Measurements from ENCODE around the gene ARPC1B.
A peak's percentile ranks its signal among the peaks of the same experiment; 100 is the strongest.

ARPC1B gene

DNA sequence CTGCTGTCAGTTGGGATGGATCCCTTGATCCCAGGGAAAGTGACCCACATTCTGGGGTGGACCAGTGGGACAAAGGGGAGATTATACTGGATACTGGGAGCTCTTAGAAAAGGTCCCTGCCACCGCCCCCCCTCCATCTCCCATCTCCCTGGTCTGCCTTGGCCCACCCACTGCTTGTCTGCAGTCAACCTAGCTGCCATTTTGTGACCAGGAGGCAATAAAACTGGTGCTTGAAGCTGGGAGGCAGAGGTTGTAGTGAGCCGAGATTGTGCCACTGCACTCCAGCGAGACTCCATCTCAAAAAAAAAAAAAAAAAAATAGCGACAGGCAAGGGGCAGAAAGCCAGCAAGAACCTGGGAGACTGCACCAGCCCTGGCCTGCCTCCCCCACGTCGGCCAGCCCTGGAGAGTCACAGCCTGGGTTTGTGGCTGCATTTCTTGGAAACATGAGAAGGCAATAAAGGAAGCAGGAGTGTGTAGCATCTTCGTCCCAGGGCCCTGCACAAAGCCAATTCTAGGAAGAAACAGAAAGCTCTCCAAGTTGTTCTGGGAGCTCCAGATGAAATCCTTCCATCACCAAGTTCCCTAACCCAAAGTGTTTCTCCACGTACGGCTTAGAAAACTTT is 4.7 kb upstream of the ARPC1B start:
- H3K4me3 ChIP-seq (ENCODE audit: control insufficient read depth, low read depth, low read length) = no peak overlapping the region
- TF ChIP-seq, protein P1, sequence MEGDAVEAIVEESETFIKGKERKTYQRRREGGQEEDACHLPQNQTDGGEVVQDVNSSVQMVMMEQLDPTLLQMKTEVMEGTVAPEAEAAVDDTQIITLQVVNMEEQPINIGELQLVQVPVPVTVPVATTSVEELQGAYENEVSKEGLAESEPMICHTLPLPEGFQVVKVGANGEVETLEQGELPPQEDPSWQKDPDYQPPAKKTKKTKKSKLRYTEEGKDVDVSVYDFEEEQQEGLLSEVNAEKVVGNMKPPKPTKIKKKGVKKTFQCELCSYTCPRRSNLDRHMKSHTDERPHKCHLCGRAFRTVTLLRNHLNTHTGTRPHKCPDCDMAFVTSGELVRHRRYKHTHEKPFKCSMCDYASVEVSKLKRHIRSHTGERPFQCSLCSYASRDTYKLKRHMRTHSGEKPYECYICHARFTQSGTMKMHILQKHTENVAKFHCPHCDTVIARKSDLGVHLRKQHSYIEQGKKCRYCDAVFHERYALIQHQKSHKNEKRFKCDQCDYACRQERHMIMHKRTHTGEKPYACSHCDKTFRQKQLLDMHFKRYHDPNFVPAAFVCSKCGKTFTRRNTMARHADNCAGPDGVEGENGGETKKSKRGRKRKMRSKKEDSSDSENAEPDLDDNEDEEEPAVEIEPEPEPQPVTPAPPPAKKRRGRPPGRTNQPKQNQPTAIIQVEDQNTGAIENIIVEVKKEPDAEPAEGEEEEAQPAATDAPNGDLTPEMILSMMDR (IDR thresholded peaks at IDR 0.05; ENCODE audit: control insufficient read depth, insufficient read depth, low read depth, low read length, missing control alignments) = no peak
- peak; percentile 23 for DNase-seq (ENCODE audit: low read depth)

DNA sequence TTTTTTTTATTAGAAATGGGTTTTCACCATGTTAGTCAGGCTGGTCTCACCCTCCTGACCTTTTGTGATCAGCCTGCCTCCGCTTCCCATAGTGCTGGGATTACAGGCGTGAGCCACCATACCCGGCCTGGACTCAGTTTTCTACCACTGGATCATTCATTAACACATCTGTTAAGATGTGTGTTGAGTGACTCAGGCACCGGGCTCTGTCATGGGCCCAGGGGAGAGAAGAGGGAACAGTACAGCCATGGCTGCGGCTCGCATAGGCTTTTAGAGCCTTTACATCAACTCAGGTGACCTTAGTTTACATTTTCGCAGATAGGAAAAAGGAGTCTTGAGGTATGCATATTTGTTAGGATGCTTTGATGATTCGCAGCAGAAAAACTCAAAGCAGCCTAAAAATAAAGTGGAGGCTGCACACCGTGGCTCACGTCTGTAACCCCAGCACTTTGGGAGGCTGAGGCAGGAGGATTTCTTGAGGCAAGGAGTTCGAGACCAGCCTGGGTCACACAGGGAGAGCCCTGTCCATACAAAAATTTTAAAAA is 3.1 kb upstream of the ARPC1B start:
- TF ChIP-seq, protein P1 (IDR thresholded peaks at IDR 0.05; ENCODE audit: control insufficient read depth, insufficient read depth, low read depth, low read length, missing control alignments) = no peak
- H3K4me3 ChIP-seq (ENCODE audit: control insufficient read depth, low read depth, low read length) = no peak overlapping the region
- no peak for DNase-seq (ENCODE audit: low read depth)

DNA sequence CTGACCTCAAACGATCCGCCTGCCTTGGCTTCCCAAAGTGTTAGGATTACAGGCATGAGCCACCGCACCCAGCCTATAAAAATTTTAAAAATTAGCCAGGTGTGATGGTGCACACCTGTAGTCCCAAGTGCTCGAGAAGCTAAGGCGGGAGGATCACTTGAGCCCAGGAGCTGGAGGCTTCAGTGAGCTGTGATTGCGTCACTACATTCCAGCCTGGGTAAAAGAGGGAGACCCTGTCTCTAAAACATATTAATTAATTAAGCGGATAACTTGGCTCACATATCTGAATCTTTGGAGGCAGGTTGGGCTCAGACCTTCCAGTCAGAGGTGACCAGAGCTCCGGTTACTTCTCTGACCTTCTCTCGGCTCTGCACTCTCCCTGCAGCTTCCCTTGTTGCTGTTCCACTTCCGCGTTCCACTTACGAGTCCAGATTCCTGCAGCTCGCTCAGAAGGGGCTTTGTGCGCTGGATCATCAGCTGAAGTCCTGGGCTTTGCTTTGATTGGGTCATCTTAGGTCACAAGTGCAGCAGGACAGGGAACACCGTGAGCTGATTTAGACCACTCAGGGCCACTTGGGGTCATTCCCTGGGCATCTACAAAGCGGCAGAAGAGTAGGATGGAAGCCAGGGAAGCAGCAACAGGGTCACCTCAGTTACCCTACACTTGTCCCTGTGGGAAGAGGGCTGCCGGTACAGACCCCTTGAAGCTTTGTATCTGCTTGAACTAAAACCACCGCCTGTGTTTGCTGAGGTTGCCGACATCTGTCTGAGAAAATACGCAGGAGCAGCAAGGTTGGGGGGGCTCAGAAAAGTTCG is 2.0 kb upstream of the ARPC1B start:
- DNase-seq (ENCODE audit: low read depth) = no peak
- H3K4me3 ChIP-seq (ENCODE audit: control insufficient read depth, low read depth, low read length) = no peak overlapping the region
- TF ChIP-seq, protein P1 (IDR thresholded peaks at IDR 0.05; ENCODE audit: control insufficient read depth, insufficient read depth, low read depth, low read length, missing control alignments) = no peak

DNA sequence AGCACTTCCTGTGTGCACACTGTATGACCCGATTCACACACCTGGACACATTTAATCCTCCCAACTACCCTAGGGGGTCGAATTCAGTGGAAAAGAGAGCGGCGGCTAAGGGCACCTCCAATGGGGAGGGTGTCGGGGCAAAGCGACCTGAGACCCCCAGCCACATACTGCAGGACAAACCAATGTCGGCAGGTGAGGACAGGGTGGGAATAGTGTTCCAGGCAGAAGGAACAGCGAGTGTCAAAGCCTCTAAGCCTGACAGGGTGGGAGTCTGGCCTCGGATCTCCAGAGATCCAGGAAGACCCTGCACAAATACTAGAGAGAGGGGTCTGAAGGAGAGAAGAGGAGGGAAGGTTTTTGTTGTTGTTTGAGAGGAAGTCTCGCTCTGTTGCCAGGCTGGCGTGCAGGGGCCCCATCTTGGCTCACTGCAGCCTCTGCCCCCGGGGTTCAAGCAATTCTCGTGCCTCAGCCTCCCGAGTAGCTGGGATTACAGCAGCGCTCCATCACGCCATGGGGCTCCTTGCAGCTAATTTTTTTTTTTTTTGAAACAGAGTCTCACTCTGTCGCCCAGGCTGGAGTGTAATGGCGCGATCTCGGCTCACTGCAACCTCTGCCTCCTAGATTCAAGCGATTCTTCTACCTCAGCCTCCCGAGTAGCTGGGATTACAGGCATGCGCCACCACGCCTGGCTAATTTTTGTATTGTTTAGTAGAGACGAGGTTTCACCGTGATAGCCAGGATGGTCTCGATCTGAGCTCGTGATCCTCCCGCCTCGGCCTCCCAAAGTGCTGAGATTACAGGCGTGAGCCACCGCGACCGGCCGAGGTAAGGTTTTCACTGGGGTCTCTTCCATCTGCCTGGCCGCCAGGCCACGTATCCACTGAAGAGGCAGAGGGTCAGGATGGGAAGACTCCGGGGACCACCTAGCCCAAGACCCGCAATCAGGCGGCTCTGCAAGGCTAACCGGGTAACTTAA is 1.2 kb upstream of the ARPC1B start:
- TF ChIP-seq, protein P1 (IDR thresholded peaks at IDR 0.05; ENCODE audit: control insufficient read depth, insufficient read depth, low read depth, low read length, missing control alignments) = no peak
- no peak for DNase-seq (ENCODE audit: low read depth)
- H3K4me3 ChIP-seq (ENCODE audit: control insufficient read depth, low read depth, low read length) = no peak overlapping the region

DNA sequence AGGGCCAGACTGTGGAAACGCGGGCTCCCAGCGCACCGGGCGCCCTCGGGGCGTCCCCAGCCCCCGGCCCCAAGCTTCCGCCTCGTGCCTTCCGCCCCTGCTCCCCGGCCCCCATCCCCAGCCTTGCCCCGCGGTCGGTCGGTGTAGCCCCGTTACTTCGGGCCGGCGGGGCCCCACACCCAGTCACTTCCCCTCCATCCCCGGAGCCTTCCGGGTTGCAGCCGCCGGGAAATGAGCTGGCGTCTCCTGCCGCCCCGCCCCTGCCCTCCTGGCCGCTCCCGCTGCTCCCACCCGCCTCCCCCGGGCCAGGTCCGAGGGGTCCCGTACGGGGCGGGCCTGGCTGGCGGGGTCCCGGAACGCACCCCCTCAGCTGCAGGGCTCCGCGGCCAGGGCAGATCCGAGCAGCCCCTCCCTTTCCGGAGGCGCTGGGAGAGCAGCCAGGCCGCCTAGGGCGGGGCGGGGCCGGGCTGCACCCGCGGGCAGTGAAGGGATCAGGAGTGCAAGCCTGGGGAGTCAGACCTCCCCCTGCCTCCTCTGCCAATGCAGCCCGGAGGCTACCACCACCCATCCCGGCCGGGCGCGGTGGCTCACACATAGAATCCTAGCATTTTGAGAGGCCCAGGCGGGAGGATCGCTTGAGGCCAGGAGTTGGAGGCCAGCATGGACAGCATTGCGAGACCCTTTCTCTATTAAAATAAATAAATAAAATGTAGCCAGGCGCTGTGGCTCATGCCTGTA is 709 bp downstream of the ARPC1B start:
- peak overlapping the region; percentile 90 for H3K4me3 ChIP-seq (ENCODE audit: control insufficient read depth, low read depth, low read length)
- TF ChIP-seq, protein P1 (IDR thresholded peaks at IDR 0.05; ENCODE audit: control insufficient read depth, insufficient read depth, low read depth, low read length, missing control alignments) = no peak
- DNase-seq (ENCODE audit: low read depth) = no peak

Data from AG09309 (cell line).